ENCODE measurements around the gene NRROS. TPM values are rescaled to one million over a fixed set of nuclear protein-coding genes. Genes with fewer than 3 reads are reported as not detected.
A peak's percentile ranks its signal among the peaks of the same experiment; 100 is the strongest.
"Not testable (repeated sequence)": the region's sequence is repeated elsewhere in the genome, so short reads cannot be mapped to it uniquely, and the experiment has no call there.

NRROS gene
- 43.4 TPM for total RNA-seq

DNA sequence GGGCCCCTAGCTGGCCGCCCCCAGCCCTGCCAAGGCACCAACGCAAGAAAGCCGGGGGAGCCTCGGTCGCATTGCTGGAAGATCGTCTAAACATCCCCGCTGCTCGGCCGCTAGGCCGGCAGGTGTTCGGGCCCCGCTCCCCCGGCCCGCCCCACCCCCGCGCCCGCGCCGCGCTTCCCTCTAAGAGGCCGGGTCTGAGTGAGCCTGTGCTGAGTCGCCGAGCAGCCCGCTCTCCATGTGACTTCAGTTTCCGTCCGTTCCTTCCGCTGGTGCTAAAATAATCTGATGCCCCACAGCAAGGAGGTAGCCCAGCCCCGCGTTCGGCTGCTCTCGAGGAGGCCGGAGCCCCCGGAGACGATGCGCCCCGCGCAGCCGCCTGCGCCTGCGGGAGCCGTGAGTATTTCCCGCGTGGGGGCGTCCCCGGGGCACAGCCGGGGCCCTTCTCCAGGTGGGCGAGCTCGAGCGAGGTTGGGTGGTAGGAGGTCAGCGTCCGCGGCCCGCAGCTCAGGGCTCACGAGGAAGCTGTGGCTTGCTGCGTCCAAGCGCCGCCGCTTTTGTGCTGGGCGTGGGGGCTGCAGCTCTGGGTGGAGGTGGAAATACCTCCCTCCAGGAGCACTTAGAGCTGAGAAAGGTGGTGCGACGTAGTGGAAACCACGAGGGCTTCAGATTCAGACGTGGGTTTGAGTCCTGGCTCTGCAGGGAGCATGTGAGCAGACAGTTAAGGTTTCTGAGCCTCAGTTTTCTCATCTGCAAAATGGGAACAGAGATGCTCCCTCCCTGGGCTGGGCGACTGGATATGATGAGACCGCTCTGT lies at the start of gene NRROS:
TSS of gene NRROS (plus strand) at position 212 of the 814 bp plus-strand sequence. CDS start 14,846 bp downstream, outside the sequence.
- peak within 1 kb of the TSS; percentile 63 for H3K4me3 ChIP-seq (ENCODE audit: low read length)
- no peaks in the 10 kb centered on the region for H3K9me3 ChIP-seq (ENCODE audit: low read depth, low read length)
- H3K4me1 ChIP-seq (ENCODE audit: insufficient read depth, low read length), result peaks cover 96% of the 10 kb centered on the region
- H3K27me3 ChIP-seq (ENCODE audit: insufficient read depth, low read length), result no peaks in the 10 kb centered on the region

DNA sequence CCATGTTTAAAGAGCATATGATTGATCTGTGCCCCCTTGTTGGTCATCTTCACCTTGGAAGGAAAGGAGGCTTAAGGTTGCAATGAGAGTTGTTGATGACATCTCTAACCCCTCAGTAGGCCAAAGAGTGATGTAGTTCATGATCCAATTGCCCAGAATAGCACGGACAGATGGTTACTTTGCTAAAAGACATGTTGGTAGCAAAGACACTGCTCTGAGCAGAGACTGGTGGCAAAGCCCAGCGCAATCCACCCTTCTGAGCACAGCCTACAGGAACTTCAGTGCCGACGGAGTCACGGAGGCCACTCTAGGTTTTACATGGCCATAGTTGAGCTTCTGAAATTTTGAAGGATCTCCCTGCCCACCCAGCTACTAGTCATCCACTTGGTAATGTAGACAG lies 49.2 kb upstream of the NRROS start:
- no peaks in the 10 kb centered on the region for H3K9me3 ChIP-seq (ENCODE audit: low read depth, low read length)
- H3K4me3 ChIP-seq (ENCODE audit: low read length), result no peak overlapping the region
- no peaks in the 10 kb centered on the region for H3K4me1 ChIP-seq (ENCODE audit: insufficient read depth, low read length)
- H3K27me3 ChIP-seq (ENCODE audit: insufficient read depth, low read length), result no peaks in the 10 kb centered on the region

DNA sequence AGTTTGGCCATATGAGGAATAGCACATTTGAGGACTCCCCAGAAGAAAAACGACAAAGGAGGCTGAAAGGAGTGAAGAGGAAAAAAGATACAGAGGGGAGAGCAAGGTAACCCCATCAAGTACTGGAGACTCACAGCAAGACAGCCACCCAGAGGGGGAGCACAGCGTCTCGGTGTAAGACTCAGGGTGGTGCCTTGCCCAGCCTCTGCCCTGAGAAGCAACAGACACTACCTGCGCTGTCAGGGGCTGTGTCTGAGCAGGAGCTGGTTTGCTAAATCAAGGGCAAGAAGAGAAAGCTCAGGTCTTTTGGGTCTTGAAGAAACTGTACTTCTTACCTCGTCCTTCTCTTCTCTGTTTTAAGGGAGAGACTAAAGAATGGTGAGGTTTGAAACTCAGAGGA lies 43.1 kb upstream of the NRROS start:
- no peaks in the 10 kb centered on the region for H3K27me3 ChIP-seq (ENCODE audit: insufficient read depth, low read length)
- H3K4me1 ChIP-seq (ENCODE audit: insufficient read depth, low read length), result peaks cover 6% of the 10 kb centered on the region
- no peak overlapping the region for H3K4me3 ChIP-seq (ENCODE audit: low read length)
- no peaks in the 10 kb centered on the region for H3K9me3 ChIP-seq (ENCODE audit: low read depth, low read length)

DNA sequence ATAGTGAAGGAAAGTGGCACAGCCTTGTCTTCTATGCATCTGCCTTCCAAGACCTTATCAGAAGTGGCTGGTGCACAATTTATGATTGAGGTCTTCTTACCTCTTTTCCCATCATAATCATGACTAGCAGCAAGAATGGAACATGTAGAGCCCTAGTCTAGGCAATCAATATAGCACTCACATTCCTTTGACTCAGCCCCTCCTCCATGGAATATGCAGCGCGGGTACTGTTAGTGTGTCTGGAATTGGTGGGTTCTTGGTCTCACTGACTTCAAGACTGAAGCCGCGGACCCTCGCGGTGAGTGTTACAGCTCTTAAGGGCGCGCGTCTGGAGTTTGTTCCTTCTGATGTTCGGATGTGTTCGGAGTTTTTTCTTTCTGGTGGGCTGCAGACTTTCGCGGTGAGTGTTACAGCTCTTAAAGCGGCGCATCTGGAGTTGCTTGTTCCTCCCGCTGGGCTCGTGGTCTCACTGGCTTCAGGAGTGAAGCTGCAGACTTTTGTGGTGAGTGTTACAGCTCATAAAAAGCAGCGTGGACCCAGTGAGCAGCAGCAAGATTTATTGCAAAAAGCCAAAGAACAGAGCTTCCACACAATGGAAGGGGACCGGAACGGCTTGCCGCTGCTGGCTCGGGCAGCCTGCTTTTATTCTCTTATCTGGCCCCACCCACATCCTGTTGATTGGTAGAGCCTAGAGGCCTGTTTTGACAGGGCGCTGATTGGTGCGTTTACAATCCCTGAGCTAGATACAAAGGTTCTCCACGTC lies 41.3 kb upstream of the NRROS start:
- H3K9me3 ChIP-seq (ENCODE audit: low read depth, low read length); H3K4me1 ChIP-seq (ENCODE audit: insufficient read depth, low read length); H3K27me3 ChIP-seq (ENCODE audit: insufficient read depth, low read length): not testable (repeated sequence)
- peak overlapping the region; percentile 32 for H3K4me3 ChIP-seq (ENCODE audit: low read length)

DNA sequence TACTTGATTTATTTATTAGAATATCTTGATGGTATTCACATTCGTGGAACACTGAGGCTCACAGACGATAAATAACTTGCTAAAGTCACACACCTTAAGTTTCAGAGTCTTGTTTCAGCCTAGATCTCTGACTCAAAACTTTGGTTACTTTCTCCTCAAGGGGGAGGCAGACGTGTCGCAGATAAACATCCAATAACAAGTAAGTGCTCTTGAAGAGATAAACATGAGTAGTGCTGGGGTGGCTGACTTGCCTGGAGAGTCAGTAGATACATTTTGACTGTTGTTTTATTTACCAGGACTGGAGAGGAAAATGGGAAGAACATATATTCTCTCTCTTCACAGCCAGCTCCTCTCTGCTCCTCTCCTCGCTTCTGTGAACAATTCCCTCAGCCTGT lies 39.8 kb upstream of the NRROS start:
- H3K4me1 ChIP-seq (ENCODE audit: insufficient read depth, low read length), result peaks cover 6% of the 10 kb centered on the region
- H3K4me3 ChIP-seq (ENCODE audit: low read length), result no peak overlapping the region
- no peaks in the 10 kb centered on the region for H3K9me3 ChIP-seq (ENCODE audit: low read depth, low read length)

DNA sequence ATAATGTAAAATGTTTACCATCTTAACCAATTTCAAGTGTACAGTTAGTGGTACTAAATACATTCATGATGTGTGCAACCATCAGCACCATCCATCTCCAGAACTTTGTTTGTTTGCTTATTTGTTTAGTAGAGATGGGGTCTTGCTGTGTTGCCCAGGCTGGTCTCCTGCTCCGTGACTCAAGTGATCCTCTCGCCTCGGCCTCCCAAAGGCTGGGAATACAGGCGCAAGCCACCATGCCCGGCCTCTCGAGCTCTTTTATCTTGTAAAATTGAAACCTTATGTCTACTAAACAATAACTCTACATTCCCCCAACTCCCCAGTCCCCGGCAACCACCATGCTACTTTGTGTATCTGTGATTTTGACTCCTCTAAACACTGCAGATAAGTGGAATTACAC lies 39.1 kb upstream of the NRROS start:
- H3K4me3 ChIP-seq (ENCODE audit: low read length), result no peak overlapping the region

More for the DNA sequence above, 39.8 kb upstream of the NRROS start:
- no peaks in the 10 kb centered on the region for H3K27me3 ChIP-seq (ENCODE audit: insufficient read depth, low read length)

DNA sequence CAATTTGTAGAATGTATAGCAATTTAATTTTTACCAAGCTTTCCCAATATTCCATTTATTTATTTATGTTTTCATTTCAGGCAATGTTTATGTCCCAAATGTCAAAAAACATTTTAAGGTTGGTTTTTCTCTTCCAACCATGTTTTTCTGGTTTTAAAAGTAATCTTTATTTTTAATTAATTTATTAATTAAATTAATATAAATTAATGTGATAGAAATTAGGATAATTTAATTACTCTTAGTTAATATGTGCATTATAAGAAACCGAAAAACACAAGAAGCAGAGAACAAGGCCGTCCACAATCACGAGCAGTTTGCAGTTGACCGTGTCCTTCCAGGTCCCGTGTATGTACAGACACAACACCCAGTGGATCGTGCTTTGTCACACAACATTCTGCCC lies 36.8 kb upstream of the NRROS start:
- Histone ChIP-seq H3K27me3 (ENCODE audit: insufficient read depth, low read length) (no peaks in the 10 kb centered on the region), H3K4me3 (ENCODE audit: low read length) (no peak overlapping the region), H3K4me1 (ENCODE audit: insufficient read depth, low read length) (peaks cover 6% of the 10 kb centered on the region), H3K9me3 (ENCODE audit: low read depth, low read length) (no peaks in the 10 kb centered on the region)

More for the DNA sequence above, 39.1 kb upstream of the NRROS start:
- no peaks in the 10 kb centered on the region for H3K27me3 ChIP-seq (ENCODE audit: insufficient read depth, low read length)
- peaks cover 6% of the 10 kb centered on the region for H3K4me1 ChIP-seq (ENCODE audit: insufficient read depth, low read length)
- no peaks in the 10 kb centered on the region for H3K9me3 ChIP-seq (ENCODE audit: low read depth, low read length)

DNA sequence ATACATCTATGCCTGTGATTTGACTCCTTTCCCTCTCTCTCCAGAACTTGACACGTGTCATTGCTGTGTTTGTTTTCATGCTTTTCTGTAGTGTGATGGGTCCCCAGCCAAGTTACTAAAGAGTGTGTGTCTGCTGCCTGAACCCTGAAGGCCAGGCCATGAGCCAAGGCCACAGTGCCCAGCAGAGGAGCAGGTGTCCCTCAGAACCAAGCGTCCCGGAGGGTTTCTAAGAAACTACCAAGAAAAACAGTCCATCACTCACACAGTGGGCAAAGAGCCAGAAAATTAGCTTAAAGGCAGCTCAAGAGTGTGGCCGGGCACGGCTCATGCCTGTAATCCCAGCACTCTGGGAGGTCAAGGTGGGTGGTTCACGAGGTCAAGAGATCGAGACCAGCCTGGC lies 35.8 kb upstream of the NRROS start:
- no peaks in the 10 kb centered on the region for H3K27me3 ChIP-seq (ENCODE audit: insufficient read depth, low read length)

DNA sequence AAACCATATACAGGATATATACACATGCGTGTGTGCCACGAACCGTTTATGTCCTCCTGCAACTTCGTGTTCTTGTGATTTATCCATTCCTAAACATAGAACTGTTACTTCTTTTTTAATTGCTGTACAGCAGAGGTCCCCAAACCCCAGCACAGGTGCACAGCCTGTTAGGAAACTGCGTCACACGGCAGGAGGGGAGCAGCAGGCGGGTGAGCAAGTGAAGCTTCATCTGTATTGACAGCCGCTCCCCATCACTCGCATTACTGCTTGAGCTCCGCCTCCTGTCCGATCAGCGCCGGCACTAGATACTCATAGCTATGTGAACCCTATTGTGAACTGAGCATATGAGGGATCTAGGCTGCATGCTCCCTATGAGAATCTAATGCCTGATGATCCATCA lies 34.9 kb upstream of the NRROS start:
- no peaks in the 10 kb centered on the region for H3K27me3 ChIP-seq (ENCODE audit: insufficient read depth, low read length)
- peaks cover 3% of the 10 kb centered on the region for H3K4me1 ChIP-seq (ENCODE audit: insufficient read depth, low read length)
- no peaks in the 10 kb centered on the region for H3K9me3 ChIP-seq (ENCODE audit: low read depth, low read length)
- no peak overlapping the region for H3K4me3 ChIP-seq (ENCODE audit: low read length)

More for the DNA sequence above, 35.8 kb upstream of the NRROS start:
- H3K4me1 ChIP-seq (ENCODE audit: insufficient read depth, low read length), result no peaks in the 10 kb centered on the region
- no peaks in the 10 kb centered on the region for H3K9me3 ChIP-seq (ENCODE audit: low read depth, low read length)
- H3K4me3 ChIP-seq (ENCODE audit: low read length), result no peak overlapping the region

DNA sequence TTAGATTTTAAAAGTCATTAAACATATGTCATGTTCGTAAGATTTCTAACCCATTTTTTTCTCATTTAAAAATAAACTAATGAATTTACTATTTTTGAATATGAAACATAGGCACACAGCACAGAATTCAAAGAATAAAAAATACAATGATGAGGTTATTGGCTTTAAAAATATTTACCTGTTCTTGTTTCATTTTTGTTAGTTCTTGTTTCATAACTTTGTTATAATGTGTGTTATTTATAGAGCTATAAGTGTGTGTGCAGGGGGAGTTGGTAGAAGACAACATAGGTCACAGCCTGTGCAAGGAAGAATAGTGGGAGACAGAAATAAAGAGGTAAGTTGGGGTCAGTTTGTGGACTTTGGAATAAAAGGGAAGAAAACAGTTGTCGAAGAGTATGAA lies 30.8 kb upstream of the NRROS start:
- Histone ChIP-seq H3K9me3 (ENCODE audit: low read depth, low read length) (no peaks in the 10 kb centered on the region), H3K4me1 (ENCODE audit: insufficient read depth, low read length) (peaks cover 37% of the 10 kb centered on the region)

DNA sequence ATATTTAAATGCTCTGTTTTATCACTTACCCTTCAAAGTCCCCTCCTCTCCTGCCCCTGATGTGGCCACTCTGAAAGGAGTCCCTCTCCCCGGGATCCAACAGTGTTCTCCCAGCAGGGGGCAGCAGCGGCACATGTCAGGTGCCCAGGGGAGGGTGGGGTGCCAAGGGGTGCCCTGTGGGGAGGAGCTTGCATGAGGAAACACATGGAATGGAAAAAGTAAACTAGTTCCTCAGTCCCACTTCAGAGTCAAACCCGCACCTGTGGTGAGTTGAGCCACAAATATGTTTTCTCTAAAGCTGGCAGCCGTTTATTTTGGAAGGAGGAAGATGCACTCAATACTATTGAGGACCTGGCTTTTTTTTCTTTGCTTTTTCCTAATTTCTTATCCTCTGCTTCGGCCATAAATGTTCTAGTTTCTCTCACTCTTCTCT lies 30.1 kb upstream of the NRROS start:
- Histone ChIP-seq H3K4me3 (ENCODE audit: low read length) (no peak overlapping the region), H3K9me3 (ENCODE audit: low read depth, low read length) (no peaks in the 10 kb centered on the region), H3K27me3 (ENCODE audit: insufficient read depth, low read length) (no peaks in the 10 kb centered on the region), H3K4me1 (ENCODE audit: insufficient read depth, low read length) (peaks cover 37% of the 10 kb centered on the region)

More for the DNA sequence above, 30.8 kb upstream of the NRROS start:
- H3K27me3 ChIP-seq (ENCODE audit: insufficient read depth, low read length), result no peaks in the 10 kb centered on the region
- no peak overlapping the region for H3K4me3 ChIP-seq (ENCODE audit: low read length)

DNA sequence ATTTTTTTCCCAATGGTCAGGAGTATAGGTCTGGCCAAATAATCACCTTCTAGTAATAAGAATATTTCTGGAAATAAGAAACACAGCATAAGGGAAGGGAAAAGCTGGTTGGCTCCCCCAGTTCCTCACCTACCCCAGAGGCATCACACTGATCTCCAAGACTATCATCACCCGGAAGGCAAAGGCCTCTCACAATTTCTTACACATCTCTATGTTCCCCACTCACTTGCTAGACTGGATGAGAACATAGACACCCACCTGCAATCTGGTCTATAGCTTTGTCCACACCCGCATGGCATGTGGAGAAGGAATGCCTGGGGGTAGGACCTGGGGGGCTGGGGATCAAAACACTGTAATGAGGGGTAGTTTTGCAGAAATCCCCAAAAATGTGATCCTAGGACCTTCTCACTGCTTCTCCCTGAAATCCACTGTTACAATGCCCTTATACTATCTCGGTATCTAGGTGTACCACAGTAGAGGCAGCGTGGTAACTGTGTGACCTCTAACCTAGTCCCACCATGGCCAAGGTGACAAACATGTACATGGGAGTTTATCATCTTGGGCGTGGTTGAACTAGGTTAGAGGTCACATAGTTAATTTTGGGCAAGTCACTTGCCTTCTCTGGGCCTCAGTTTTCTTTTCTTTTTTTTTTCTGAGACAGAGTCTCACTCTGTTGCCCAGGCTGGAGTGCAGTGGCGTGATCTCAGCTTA lies 29.5 kb upstream of the NRROS start:
- no peak overlapping the region for H3K4me3 ChIP-seq (ENCODE audit: low read length)

DNA sequence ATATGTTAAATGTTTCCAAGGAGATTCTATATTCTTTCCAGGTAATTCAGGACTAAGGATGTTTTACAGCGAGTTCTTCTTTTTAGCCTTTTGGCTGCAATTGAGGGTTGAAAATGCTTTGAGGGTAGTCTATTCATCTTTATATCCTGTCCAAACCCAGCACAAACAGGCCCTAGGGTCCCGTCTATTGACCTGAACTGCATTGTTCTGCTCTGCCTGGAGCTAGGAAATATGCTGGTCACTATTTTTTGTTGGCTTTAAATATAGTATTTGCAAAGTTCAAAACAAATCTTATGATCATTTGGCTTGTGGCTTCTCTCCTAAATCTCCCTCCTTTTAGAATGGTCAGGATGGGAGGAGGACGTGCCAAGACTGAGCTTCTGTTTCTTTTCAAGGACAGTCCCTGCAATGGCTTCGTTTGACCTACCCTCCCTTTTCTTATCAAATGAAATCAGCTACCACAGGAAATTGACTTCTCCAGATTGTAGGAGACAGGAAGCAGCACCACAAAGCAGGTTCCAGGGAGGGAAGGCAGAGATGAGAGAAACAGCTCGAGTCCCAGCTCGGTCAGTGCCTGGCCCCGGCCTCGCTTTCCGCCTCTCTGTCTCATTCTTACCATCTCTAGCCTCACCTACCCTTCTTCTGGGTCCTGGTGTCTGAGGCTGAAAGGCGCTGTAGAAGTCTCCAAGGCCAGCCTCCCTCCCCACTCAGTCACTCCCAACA lies 27.6 kb upstream of the NRROS start:
- Histone ChIP-seq H3K4me3 (ENCODE audit: low read length) (no peak overlapping the region), H3K27me3 (ENCODE audit: insufficient read depth, low read length) (no peaks in the 10 kb centered on the region), H3K9me3 (ENCODE audit: low read depth, low read length) (no peaks in the 10 kb centered on the region), H3K4me1 (ENCODE audit: insufficient read depth, low read length) (peaks cover 43% of the 10 kb centered on the region)

More for the DNA sequence above, 29.5 kb upstream of the NRROS start:
- Histone ChIP-seq H3K9me3 (ENCODE audit: low read depth, low read length) (no peaks in the 10 kb centered on the region), H3K27me3 (ENCODE audit: insufficient read depth, low read length) (no peaks in the 10 kb centered on the region), H3K4me1 (ENCODE audit: insufficient read depth, low read length) (peaks cover 37% of the 10 kb centered on the region)

DNA sequence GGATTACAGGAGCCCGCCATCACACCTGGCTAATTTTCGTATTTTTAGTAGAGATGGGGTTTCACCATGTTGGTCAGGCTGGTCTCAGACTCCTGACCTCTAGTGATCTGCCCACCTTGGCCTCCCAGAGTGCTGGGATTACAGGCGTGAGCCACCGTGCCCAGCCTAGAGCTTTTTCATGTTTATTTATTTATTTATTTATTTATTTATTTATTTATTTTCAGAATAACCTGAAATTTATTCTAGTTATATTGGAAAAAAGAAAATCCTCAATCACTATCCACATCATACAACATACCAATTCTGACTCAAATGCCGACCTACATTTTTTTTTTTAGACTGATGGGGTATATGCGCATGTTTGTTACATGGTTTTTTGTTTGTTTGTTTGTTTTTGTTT lies 24.3 kb upstream of the NRROS start:
- not testable (repeated sequence) for H3K9me3 ChIP-seq (ENCODE audit: low read depth, low read length); H3K4me3 ChIP-seq (ENCODE audit: low read length); H3K27me3 ChIP-seq (ENCODE audit: insufficient read depth, low read length)
- peaks cover 65% of the 10 kb centered on the region for H3K4me1 ChIP-seq (ENCODE audit: insufficient read depth, low read length)
